PC-3 (cell line): ENCODE results near the gene KCNQ5. TPM values are rescaled to one million over a fixed set of nuclear protein-coding genes. Genes with fewer than 3 reads are reported as not detected.

ENCODE experiments used
- ATAC-seq: fragments of 200-7000 bp; cut with Tn5 transposase; 2 replicates; pipeline ENCODE4 v1.9.1; 2020; ENCODE audit warnings: mild to moderate bottlenecking, moderate library complexity
- BruUV-seq: library from RNA; stranded (reverse); fragments of 400-500 nt; replicated peaks from 2 replicates; lab custom pipeline; 2021; lab: Mats Ljungman, UMichigan
- CTCF ChIA-PET: fragments of 300-600 bp; sonication (Branson Sonifier 250); formaldehyde crosslinking; loops from one replicate; lab custom pipeline; 2022; ENCODE audit warnings: antibody characterized with exemption; lab: Charles Lee
- POLR2A ChIA-PET: fragments of 300-600 bp; sonication (Branson Sonifier 250); formaldehyde crosslinking; loops from one replicate; lab custom pipeline; 2022; ENCODE audit warnings: antibody characterized with exemption; ENCODE audit not compliant: unreplicated experiment; lab: Charles Lee
- DNase-seq: peaks from one replicate; pipeline ENCODE4 v3.0.0-alpha.2; 2015
- H2AFZ ChIP-seq: fragments of 300-600 bp; sonication (generic); 2 replicates; pipeline ENCODE4 v1.6.0; 2016; ENCODE audit warnings: antibody characterized with exemption, low read length
- H3F3A ChIP-seq: fragments of 300-600 bp; sonication (generic); one replicate; pipeline ENCODE4 v1.6.0; 2017; ENCODE audit warnings: antibody characterized with exemption, low read length, control low read depth, mild to moderate bottlenecking; ENCODE audit not compliant: unreplicated experiment
- H3K27ac ChIP-seq: fragments of 300-600 bp; sonication (generic); 2 replicates; pipeline ENCODE4 v1.5.1; 2016; ENCODE audit warnings: mild to moderate bottlenecking, low read length
- H3K27me3 ChIP-seq: fragments of 300-600 bp; sonication (generic); 2 replicates; pipeline ENCODE4 v1.6.1; 2016; ENCODE audit warnings: low read length, mixed read lengths
- H3K36me3 ChIP-seq: fragments of 300-600 bp; sonication (generic); 2 replicates; pipeline ENCODE4 v1.6.1; 2016; ENCODE audit warnings: low read depth, mixed run types, low read length, mixed read lengths
- H3K4me1 ChIP-seq: fragments of 300-600 bp; sonication (generic); 2 replicates; pipeline ENCODE4 v1.5.1; 2016; ENCODE audit warnings: low read length; ENCODE audit not compliant: insufficient read depth
- H3K4me2 ChIP-seq: fragments of 300-600 bp; sonication (generic); 2 replicates; pipeline ENCODE4 v1.6.0; 2016; ENCODE audit warnings: low read length
- H3K4me3 ChIP-seq: fragments of 300-600 bp; sonication (generic); 2 replicates; pipeline ENCODE4 v1.5.1; 2016; ENCODE audit warnings: mild to moderate bottlenecking, low read length, mixed read lengths
- H3K79me2 ChIP-seq: fragments of 300-600 bp; sonication (generic); 2 replicates; pipeline ENCODE4 v1.6.1; 2017; ENCODE audit warnings: low read length, mixed read lengths
- H3K9ac ChIP-seq: fragments of 300-600 bp; sonication (generic); 2 replicates; pipeline ENCODE4 v1.6.0; 2016; ENCODE audit warnings: mild to moderate bottlenecking, low read length
- H3K9me2 ChIP-seq: fragments of 300-600 bp; sonication (generic); replicated peaks from 2 replicates; pipeline ENCODE4 v1.6.1; 2016; ENCODE audit warnings: mixed run types, low read length, mixed read lengths
- H3K9me3 ChIP-seq: fragments of 300-600 bp; sonication (generic); 2 replicates; pipeline ENCODE4 v1.6.1; 2016; ENCODE audit warnings: low read length, mixed read lengths
- H4K20me1 ChIP-seq: fragments of 300-600 bp; sonication (generic); 2 replicates; pipeline ENCODE4 v1.6.1; 2016; ENCODE audit warnings: low read length, mixed read lengths
- EZH2 ChIP-seq: fragments of 300-600 bp; sonication (generic); IDR thresholded peaks from one replicate; pipeline ENCODE4 v1.6.1; 2017; ENCODE audit warnings: antibody characterized with exemption, mild to moderate bottlenecking, low read length; ENCODE audit not compliant: unreplicated experiment
- EZH2phosphoT487 ChIP-seq: fragments of 300-600 bp; sonication (generic); IDR thresholded peaks from 2 replicates; pipeline ENCODE4 v1.6.1; 2018; ENCODE audit warnings: mild to moderate bottlenecking, antibody characterized with exemption, low read length, borderline replicate concordance
- intact Hi-C: fragments of 100-400 bp; cut with micrococcal nuclease; formaldehyde crosslinking; loops from 2 replicates; pipeline ENCODE4 v1.9.0; 2023
- total RNA-seq: library from RNA; depleted of rRNA; stranded (reverse); fragments of >200 nt; gene quantifications from 2 replicates; pipeline ENCODE4 v1.2.3, GENCODE V29; 2014
- TF ChIP-seq, protein P1 (sequence below): fragments of 300-600 bp; sonication (generic); conservative IDR thresholded peaks from 2 replicates; pipeline ENCODE4 v1.5.1; 2017; ENCODE audit warnings: antibody characterized with exemption, low read depth, mild to moderate bottlenecking, low read length

Gene KCNQ5
- total RNA-seq, 1 experiment from 2014 or later = not detected

DNA sequence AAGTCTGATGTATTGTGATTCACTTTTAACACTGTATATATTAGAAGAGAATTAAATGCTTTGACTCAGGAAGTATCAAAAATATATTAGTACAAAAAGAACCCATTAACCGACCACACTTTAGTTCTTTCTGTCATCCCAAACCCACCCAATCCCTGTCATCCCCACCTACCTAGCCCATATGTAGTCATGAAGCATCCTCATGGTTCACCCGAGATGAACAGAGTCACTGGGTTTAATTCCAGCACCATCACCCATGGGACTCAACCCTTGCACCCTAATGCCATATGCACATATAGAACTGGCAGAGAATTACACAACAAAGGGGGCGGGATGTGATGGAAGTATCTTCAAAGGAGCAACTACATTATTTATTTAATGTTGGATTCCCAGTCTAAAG is 462.0 kb downstream of the KCNQ5 start:
- no peak overlapping the region for H3K4me3 ChIP-seq
- no peak overlapping the region for H3K27ac ChIP-seq
- H3K4me1 ChIP-seq = peaks cover 37% of the 10 kb centered on the region
- intact Hi-C loops = loop anchor here (5.0 kb wide), 1 partner anchor 148 kb away; no protein-coding TSS in a partner anchor
- H3K9ac ChIP-seq = no peak overlapping the region
- POLR2A ChIA-PET = no interaction called here
- no peaks in the 10 kb centered on the region for H4K20me1 ChIP-seq
- no peaks in the 10 kb centered on the region for H3K9me2 ChIP-seq
- H3K27me3 ChIP-seq = no peaks in the 10 kb centered on the region
- H3K79me2 ChIP-seq = no peaks in the 10 kb centered on the region
- ATAC-seq (no peak), DNase-seq (no peak)
- H3F3A ChIP-seq = peaks cover 14% of the 10 kb centered on the region
- H3K9me3 ChIP-seq = no peaks in the 10 kb centered on the region
- no peak overlapping the region for H2AFZ ChIP-seq
- TF ChIP-seq EZH2 = no peak
- TF ChIP-seq EZH2phosphoT487 = no peak
- TF ChIP-seq, protein P1, sequence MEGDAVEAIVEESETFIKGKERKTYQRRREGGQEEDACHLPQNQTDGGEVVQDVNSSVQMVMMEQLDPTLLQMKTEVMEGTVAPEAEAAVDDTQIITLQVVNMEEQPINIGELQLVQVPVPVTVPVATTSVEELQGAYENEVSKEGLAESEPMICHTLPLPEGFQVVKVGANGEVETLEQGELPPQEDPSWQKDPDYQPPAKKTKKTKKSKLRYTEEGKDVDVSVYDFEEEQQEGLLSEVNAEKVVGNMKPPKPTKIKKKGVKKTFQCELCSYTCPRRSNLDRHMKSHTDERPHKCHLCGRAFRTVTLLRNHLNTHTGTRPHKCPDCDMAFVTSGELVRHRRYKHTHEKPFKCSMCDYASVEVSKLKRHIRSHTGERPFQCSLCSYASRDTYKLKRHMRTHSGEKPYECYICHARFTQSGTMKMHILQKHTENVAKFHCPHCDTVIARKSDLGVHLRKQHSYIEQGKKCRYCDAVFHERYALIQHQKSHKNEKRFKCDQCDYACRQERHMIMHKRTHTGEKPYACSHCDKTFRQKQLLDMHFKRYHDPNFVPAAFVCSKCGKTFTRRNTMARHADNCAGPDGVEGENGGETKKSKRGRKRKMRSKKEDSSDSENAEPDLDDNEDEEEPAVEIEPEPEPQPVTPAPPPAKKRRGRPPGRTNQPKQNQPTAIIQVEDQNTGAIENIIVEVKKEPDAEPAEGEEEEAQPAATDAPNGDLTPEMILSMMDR = no peak
- BruUV-seq = no TSS peak
- no peak overlapping the region for H3K4me2 ChIP-seq
- CTCF ChIA-PET = no interaction called here
- H3K36me3 ChIP-seq = no peaks in the 10 kb centered on the region

DNA sequence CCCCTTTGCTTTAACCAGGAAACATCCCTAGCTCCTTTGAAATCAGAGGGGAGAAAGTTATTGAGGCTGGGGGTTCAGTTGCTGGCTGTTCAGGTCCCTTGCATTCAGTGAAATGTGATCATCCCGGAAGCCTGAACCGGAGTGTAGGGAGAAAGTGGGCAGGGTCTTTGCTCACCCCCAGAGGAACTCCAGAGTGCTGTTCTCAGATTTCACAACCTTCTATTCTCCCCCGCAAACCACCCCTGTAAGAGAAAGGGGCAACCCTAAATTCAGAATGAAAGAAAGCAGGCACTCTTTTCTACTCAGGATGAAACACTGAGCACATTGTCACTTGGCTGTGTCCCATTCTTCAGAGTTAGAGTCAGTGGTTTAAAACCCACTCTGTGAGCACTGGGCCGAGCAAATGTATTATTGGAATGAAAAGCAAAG is 463.6 kb downstream of the KCNQ5 start:
- Histone ChIP-seq H3K9ac (no peak overlapping the region), H3K4me3 (no peak overlapping the region), H3K9me2 (no peaks in the 10 kb centered on the region), H3F3A (peaks cover 6% of the 10 kb centered on the region), H3K9me3 (no peaks in the 10 kb centered on the region), H2AFZ (no peak overlapping the region), H3K79me2 (no peaks in the 10 kb centered on the region), H3K27me3 (no peaks in the 10 kb centered on the region), H3K4me2 (no peak overlapping the region), H3K36me3 (no peaks in the 10 kb centered on the region), H4K20me1 (no peaks in the 10 kb centered on the region), H3K4me1 (peaks cover 24% of the 10 kb centered on the region), H3K27ac (no peak overlapping the region)
- ChIA-PET POLR2A (no interaction called here), CTCF (no interaction called here)
- TF ChIP-seq EZH2 (no peak), EZH2phosphoT487 (no peak)
- TF ChIP-seq, protein P1 = no peak
- no TSS peak for BruUV-seq
- no peak for ATAC-seq
- no peak for DNase-seq
- intact Hi-C loops = no loop called here

DNA sequence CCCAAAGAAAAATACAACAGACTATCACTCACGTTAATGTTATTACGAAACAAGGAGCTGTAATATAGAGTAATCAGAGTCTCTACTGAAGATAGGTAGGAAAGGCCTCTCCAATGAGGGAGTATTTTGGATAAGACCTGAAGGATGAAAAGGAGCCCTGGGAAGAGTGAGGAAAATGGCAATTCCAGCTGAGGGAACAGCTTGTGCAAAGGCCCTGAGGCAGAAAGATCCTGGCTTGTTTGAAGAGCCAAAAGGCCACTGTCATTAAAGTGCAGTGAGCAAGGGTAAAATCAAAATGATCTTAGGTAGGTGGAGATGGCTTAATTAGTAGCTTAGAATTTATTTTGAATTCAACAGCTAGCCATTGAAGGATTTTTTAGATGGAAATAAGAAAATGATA is 464.9 kb downstream of the KCNQ5 start:
- DNase-seq (no peak), ATAC-seq (no peak)
- peaks cover 13% of the 10 kb centered on the region for H3K4me1 ChIP-seq
- no peaks in the 10 kb centered on the region for H3K9me3 ChIP-seq
- no peaks in the 10 kb centered on the region for H3K27me3 ChIP-seq
- ChIA-PET POLR2A (no interaction called here), CTCF (no interaction called here)
- H4K20me1 ChIP-seq = no peaks in the 10 kb centered on the region
- no peak overlapping the region for H3K9ac ChIP-seq
- no peaks in the 10 kb centered on the region for H3F3A ChIP-seq
- no peak overlapping the region for H2AFZ ChIP-seq
- no peak overlapping the region for H3K27ac ChIP-seq
- intact Hi-C loops = no loop called here
- no peak overlapping the region for H3K4me3 ChIP-seq
- no peak overlapping the region for H3K4me2 ChIP-seq
- H3K36me3 ChIP-seq = no peaks in the 10 kb centered on the region
- no peaks in the 10 kb centered on the region for H3K9me2 ChIP-seq
- TF ChIP-seq EZH2phosphoT487 = no peak
- TF ChIP-seq, protein P1 = no peak
- no peak for TF ChIP-seq EZH2
- no TSS peak for BruUV-seq
- H3K79me2 ChIP-seq = no peaks in the 10 kb centered on the region
